Activated CD8-positive, alpha-beta memory T cell treated with anti-CD3 and anti-CD28 coated beads for 48 hours (primary cell): Measurements from ENCODE around the gene EMILIN3.

Experiments used
- DNase-seq, 3 experiments: peaks; one replicate each; pipeline ENCODE4 v3.0.0-alpha.2; 2020; ENCODE audit warnings: low read depth in 2 of 3, low spot score in 2 of 3

Gene EMILIN3, protein sequence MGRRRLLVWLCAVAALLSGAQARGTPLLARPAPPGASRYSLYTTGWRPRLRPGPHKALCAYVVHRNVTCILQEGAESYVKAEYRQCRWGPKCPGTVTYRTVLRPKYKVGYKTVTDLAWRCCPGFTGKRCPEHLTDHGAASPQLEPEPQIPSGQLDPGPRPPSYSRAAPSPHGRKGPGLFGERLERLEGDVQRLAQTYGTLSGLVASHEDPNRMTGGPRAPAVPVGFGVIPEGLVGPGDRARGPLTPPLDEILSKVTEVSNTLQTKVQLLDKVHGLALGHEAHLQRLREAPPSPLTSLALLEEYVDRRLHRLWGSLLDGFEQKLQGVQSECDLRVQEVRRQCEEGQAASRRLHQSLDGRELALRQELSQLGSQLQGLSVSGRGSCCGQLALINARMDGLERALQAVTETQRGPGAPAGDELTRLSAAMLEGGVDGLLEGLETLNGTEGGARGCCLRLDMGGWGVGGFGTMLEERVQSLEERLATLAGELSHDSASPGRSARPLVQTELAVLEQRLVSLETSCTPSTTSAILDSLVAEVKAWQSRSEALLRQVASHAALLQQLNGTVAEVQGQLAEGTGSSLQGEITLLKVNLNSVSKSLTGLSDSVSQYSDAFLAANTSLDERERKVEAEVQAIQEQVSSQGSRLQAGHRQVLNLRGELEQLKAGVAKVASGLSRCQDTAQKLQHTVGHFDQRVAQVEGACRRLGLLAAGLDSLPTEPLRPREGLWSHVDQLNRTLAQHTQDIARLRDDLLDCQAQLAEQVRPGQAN

GRCh38 chr20:41366546-41367392 lies at the start of gene EMILIN3:
Gene EMILIN3, minus strand, starts transcription at chr20:41366818. Its CDS starts 184 bp downstream, at chr20:41366634.
- DNase-seq, result no peak

DNA sequence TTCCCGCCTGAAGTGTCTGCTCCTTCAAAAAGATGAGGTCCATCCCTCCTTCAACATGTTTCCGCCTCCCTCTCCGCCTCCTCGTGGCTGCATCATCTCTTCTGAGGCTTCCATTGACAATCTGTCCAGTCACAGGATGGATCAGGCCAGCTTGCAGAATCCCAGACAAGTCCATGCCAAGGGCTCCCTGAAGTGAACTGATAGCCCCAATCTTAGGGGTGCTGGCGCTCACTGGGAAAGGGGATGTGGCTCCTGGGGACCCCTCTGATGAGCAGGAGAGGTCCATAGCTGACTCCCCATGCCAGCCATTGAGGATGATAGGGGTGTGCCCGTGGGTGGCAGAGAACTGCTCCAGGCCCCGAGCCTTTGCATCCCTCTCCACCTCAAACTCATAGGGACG lies 48.6 kb upstream of the EMILIN3 start:
- DNase-seq, result no peak

- no peak for DNase-seq
Observed at GRCh38 chr20:41413169-41413568, 46.6 kb upstream of the EMILIN3 start.

- no peak for DNase-seq
Observed at GRCh38 chr20:41412324-41413120, 45.9 kb upstream of the EMILIN3 start.

GRCh38 chr20:41411391-41411847 lies 44.8 kb upstream of the EMILIN3 start:
- no peak for DNase-seq

GRCh38 chr20:41408986-41409385 lies 42.4 kb upstream of the EMILIN3 start:
- no peak for DNase-seq

DNA sequence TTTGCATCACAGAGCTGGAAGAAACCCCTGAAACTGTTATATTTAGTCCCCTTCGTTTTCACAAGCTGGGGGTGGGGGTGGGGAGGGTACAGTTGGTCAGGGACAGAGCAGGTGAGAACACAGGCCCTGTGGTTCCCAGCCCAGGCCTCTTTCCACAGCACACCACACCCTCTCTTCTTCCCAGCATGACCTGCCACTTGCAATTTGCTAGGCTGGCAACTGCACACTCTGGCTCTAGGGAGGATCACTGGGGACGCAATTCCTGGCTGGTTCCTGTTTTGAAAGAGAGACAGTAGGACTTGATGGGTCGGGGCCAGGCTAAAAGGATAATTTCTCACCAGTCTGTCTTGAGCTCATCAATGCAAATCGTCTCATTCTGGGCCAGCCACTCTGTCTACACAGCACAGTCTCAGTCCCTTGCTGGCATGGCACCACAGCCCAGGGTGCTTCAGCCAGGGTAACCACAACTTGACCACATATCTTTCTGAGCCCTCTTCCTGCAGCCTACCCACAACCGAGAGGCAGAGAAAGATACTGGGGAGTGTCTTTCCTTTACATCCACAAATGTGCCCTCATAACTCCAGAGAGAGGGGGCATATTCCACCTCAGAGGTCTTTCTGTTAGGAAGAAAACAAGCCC lies 41.7 kb upstream of the EMILIN3 start:
- no peak for DNase-seq

DNA sequence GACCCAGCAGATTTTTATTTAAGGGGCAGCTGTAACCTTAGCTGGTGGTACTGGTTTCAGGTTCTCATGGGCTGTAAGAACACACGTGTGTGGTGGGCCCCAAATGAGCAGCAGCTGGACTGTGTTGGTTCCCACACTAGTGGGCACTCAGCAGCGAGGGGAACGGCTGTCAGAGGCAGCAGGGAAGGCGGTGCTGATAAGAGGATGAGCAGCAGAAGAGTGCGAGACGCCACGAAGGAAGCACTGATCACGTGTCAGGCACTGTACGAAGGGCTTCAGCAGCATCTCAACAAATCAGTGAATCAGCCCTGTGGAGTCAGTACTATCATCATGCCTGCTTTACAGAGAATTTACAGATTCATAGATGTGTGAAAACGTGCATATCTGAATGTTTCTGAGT lies 41.0 kb upstream of the EMILIN3 start:
- no peak for DNase-seq

GRCh38 chr20:41406896-41407444 lies 40.4 kb upstream of the EMILIN3 start:
- DNase-seq, result no peak

- DNase-seq, result no peak
Observed at GRCh38 chr20:41406353-41406752, 39.7 kb upstream of the EMILIN3 start.

- DNase-seq, result no peak
Observed at GRCh38 chr20:41405436-41405835, 38.8 kb upstream of the EMILIN3 start.

DNA sequence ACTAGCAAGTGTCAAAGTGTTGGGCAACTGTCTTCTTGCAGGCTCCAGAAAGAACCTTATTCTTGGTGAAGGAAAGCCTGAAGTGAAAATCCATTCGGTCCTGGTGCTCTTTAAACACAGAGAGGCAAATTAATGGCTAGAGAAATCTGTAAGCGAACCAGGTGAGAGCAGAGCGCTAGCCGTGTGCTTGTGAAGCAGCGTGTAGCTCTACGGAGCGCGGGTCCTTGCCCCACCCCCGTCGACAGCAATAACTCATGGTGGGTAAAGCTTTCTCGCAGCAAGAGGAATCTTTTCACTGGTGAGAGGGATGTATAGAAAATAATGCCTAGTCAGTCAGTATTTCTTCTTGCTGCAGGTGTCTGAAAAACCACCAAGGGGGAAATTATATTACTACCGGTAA lies 37.0 kb upstream of the EMILIN3 start:
- no peak for DNase-seq

DNA sequence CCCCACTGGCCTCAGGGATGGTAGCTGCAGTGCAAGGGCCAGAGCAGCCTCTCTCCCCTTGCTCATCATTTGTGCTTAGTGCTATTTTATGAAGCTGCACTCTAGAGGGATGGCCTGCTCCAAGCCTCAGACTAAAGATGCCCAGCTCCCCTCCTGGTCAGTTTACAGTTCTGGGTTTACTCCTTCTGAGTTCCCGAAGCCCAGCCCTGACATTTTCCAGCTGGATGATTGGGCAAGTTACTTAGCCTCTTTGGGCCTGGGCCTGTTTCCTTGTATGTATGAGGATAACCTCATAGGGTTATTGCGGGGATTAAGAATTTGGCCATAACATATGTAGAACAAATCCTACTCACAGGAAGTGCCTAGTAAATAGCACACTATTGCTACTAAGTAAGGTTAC lies 31.8 kb upstream of the EMILIN3 start:
- DNase-seq, result no peak

DNA sequence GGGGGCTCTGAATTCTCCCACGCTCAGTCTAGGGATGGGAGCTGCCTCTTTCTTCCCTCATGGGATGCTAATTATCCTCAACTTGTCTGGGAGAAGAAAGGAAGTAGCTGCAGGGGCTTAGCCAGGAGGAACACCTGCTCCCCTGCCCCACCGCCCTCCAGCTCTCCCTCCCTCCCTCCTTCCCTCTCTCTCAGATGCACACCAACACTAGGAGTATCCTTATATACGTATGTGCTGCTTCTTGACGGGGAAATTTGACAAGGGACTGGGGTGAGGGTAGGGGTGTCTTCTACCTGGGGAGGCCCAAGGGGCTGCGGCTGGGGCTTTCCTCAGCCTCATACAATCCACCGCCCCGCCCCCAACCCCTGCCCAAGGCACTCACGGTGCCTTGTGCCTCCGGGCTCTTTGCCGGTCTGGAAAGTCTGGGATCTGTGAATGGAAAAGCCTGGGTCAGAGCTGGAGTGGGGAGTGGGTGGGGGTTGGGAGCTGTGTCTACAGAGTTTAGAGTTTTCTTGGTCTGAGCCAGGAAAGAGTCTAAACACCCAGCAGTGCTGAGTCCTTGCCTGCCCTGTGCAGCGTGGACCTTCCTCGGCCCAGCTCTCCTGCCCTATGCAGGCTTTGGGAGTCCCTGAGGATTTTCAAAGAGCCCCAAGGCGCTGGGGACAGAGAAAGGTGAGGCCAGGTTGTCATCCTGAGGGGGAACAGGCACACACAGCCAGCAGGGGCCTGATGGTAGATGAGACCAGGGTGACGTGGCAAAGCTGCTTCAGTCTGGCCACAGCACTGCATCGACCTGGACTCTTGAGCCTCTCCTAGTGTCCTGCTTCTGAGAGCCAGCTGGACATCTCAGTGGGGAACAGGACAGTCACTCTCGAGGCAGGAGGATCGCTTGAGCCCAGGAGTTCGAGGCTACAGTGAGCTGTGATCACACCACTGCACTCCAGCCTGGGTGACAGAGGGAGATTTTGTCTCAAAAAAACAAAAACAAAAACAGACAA lies 29.3 kb upstream of the EMILIN3 start:
- no peak for DNase-seq

DNA sequence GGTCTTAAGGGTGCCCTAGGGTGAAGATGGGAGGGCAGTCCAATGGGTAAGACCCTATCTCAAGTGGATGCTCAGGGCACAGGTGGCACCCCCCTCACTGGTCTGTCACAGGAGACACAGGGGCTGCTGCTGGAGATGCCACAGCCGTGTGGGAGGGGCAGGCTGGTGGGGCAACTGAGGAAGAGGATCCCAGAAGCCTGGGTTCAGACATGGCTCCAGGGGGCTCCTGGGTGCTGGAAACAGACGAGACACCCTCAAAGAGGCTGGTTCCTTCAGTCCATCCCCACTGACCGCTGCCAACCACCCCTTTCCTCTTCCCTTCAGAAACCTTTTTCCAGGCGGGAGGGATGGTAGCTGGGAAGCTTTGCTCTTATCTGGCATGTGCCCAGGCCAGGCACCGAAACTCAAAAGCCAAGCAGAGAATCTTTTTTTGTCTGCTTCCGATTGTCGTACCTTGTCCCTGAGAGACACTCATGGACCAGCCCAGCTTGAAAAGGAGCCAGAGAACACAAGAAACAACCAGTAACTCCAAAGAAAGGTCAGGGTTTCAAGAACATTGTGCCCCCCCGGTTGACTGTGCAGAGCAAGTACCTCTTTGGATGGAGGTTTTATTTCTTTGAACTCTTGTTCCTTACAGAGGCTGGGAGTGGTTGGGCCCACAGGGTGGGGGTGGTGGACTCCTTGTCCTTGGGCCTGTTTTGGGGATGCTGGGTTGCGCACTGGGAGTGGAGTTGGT lies 28.5 kb upstream of the EMILIN3 start:
- no peak for DNase-seq

DNA sequence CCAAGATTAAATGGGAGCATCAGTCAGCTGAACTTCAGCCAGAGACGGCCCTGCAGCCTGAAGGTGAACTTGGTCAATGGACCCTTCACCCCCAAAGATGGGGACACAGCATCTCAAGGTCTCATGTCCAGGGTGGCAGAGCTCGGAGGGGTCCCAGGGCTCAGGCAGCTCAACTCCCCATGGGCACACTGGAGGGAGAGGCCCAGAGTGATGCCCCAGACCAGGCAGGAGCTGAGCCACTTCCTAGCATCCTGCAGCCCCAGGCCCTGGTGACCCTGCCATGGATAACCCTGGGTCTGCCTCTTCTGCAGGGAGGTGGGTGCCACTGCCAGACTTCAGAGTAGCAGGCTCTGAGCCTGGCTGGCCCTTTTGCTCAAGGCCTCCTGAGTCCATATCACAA lies 27.5 kb upstream of the EMILIN3 start:
- no peak for DNase-seq

DNA sequence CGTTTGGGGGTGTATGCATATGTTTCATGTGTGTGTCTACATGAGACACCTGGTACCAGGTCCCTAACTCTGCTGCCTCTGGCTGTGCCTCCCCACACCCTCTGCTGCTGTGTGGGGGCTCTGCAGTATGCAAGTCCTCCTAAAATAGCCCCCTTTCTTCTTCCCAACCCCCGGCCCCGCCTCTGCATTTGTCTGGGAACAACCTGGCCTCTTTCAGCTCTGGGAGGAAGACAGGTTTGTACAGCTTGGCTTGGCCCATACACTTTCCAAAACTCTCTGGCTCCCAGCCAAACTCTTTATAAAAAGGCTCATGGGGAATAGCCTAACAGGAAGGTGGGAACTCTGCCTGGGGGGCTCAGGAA lies 27.1 kb upstream of the EMILIN3 start:
- no peak for DNase-seq
